ENCODE results near the gene PCDHA11. TPM values are rescaled to one million over a fixed set of nuclear protein-coding genes. Genes with fewer than 3 reads are reported as not detected.
"Not testable (repeated sequence)": the region's sequence is repeated elsewhere in the genome, so short reads cannot be mapped to it uniquely, and the experiment has no call there.

Gene PCDHA11
- total RNA-seq, 1 donor from 2014 or later, result not detected

- ATAC-seq (ENCODE audit: poor library complexity); intact Hi-C loops (cut with DNase I); DNase-seq: not testable (repeated sequence)
These were observed 20.3 kb upstream of the PCDHA11 start, which contains the start of gene PCDHA9 for GRCh38 chr5:140848139-140849102. TSS of gene PCDHA9 (plus strand) at chr5:140848382. CDS start at chr5:140848496, 114 bp downstream.

- DNase-seq; ATAC-seq (ENCODE audit: poor library complexity); intact Hi-C loops (cut with DNase I): not testable (repeated sequence)
These were observed 18.7 kb upstream of the PCDHA11 start for GRCh38 chr5:140849831-140850634.

- ATAC-seq (ENCODE audit: poor library complexity) (no peak), DNase-seq (no peak)
- intact Hi-C loops (cut with DNase I), result no loop called here
These were observed 12.7 kb upstream of the PCDHA11 start, which contains the start of gene PCDHA10 for GRCh38 chr5:140855772-140856674. TSS of gene PCDHA10 (plus strand) at chr5:140855897. CDS start at chr5:140856049, 152 bp downstream.

GRCh38 chr5:140857177-140857986 is 11.4 kb upstream of the PCDHA11 start:
- DNase-seq (no peak), ATAC-seq (ENCODE audit: poor library complexity) (no peak)
- intact Hi-C loops (cut with DNase I), result no loop called here

GRCh38 chr5:140857987-140858240 is 10.8 kb upstream of the PCDHA11 start:
- DNase-seq (no peak), ATAC-seq (ENCODE audit: poor library complexity) (no peak)
- intact Hi-C loops (cut with DNase I), result no loop called here

- intact Hi-C loops (cut with DNase I), result no loop called here
- ATAC-seq (ENCODE audit: poor library complexity) (no peak), DNase-seq (no peak)
These were observed 6.1 kb upstream of the PCDHA11 start for GRCh38 chr5:140862441-140863295.

GRCh38 chr5:140869555-140869886 is 764 bp downstream of the PCDHA11 start:
- intact Hi-C loops (cut with DNase I), result no loop called here
- ATAC-seq (ENCODE audit: poor library complexity) (no peak), DNase-seq (no peak)

GRCh38 chr5:140870221-140871201 is 1.8 kb downstream of the PCDHA11 start:
- DNase-seq (no peak), ATAC-seq (ENCODE audit: poor library complexity) (no peak)
- intact Hi-C loops (cut with DNase I), result no loop called here

GRCh38 chr5:140875085-140876065 is 6.6 kb downstream of the PCDHA11 start, which contains the start of gene PCDHA12:
TSS of gene PCDHA12 (plus strand) at chr5:140875308. CDS start at chr5:140875473, 165 bp downstream.
- intact Hi-C loops (cut with DNase I), result no loop called here
- ATAC-seq (ENCODE audit: poor library complexity), result no peak
- DNase-seq, result no peak

- intact Hi-C loops (cut with DNase I); DNase-seq; ATAC-seq (ENCODE audit: poor library complexity): not testable (repeated sequence)
These were observed 7.9 kb downstream of the PCDHA11 start for GRCh38 chr5:140876541-140877261.

- ATAC-seq (ENCODE audit: poor library complexity) (no peak), DNase-seq (no peak)
- intact Hi-C loops (cut with DNase I), result no loop called here
These were observed 8.5 kb downstream of the PCDHA11 start for GRCh38 chr5:140877262-140877581.

GRCh38 chr5:140881889-140882590 is 13.3 kb downstream of the PCDHA11 start, which contains the start of gene PCDHA13:
TSS of gene PCDHA13 (plus strand) at chr5:140882124. CDS start at chr5:140882269, 145 bp downstream.
- no peak for ATAC-seq (ENCODE audit: poor library complexity)
- intact Hi-C loops (cut with DNase I), result no loop called here

GRCh38 chr5:140882591-140882899 is 13.8 kb downstream of the PCDHA11 start:
- intact Hi-C loops (cut with DNase I), result no loop called here
- DNase-seq, result no peak
- no peak for ATAC-seq (ENCODE audit: poor library complexity)

More at GRCh38 chr5:140881889-140882590, 13.3 kb downstream of the PCDHA11 start, which contains the start of gene PCDHA13:
- DNase-seq, result no peak

GRCh38 chr5:140883373-140883772 is 14.6 kb downstream of the PCDHA11 start:
- intact Hi-C loops (cut with DNase I), result no loop called here
- ATAC-seq (ENCODE audit: poor library complexity) (no peak), DNase-seq (no peak)
